Activated CD8-positive, alpha-beta memory T cell treated with anti-CD3 and anti-CD28 coated beads, Interleukin-2, amount 50 U/mL, for 1 hour (primary cell): Measurements from ENCODE around the gene PNMA3.
"Not testable (repeated sequence)": the region's sequence is repeated elsewhere in the genome, so short reads cannot be mapped to it uniquely, and the experiment has no call there.

Experiments
- DNase-seq: peaks from one replicate; pipeline ENCODE4 v3.0.0-alpha.2; 2020; ENCODE audit errors: extremely low read depth

PNMA3 gene

GRCh38 chrX:153074262-153074899 lies 18.1 kb downstream of the PNMA3 start:
- DNase-seq, result no peak

- DNase-seq, result no peak
Measured at GRCh38 chrX:153074935-153075334, 18.7 kb downstream of the PNMA3 start.

GRCh38 chrX:153075366-153075765 lies 19.1 kb downstream of the PNMA3 start:
- DNase-seq, result no peak

- not testable (repeated sequence) for DNase-seq
Measured at GRCh38 chrX:153077437-153078135, 21.3 kb downstream of the PNMA3 start.

GRCh38 chrX:153083238-153083923 lies 27.1 kb downstream of the PNMA3 start:
- not testable (repeated sequence) for DNase-seq

GRCh38 chrX:153102418-153102817 lies 46.1 kb downstream of the PNMA3 start:
- DNase-seq, result no peak

- DNase-seq, result not testable (repeated sequence)
Measured at GRCh38 chrX:153104959-153105358, 48.7 kb downstream of the PNMA3 start.

- not testable (repeated sequence) for DNase-seq
Measured at GRCh38 chrX:153106092-153106801, 50.0 kb downstream of the PNMA3 start.
